ENCODE data around the gene TRIO.

The TRIO gene

GRCh38 chr5:14487897-14488570, 344.9 kb downstream of the TRIO start:
- peak; percentile 42 for DNase-seq (ENCODE audit: low spot score)

GRCh38 chr5:14488709-14489108, 345.6 kb downstream of the TRIO start:
- no peak for DNase-seq (ENCODE audit: low spot score)

GRCh38 chr5:14489643-14490042, 346.5 kb downstream of the TRIO start:
- no peak for DNase-seq (ENCODE audit: low spot score)

- DNase-seq (ENCODE audit: low spot score): no peak
Measured at GRCh38 chr5:14490309-14490711, 347.2 kb downstream of the TRIO start.

GRCh38 chr5:14491015-14491915, 348.1 kb downstream of the TRIO start:
- DNase-seq (ENCODE audit: low spot score): no peak

- no peak for DNase-seq (ENCODE audit: low spot score)
Measured at GRCh38 chr5:14492331-14492964, 349.3 kb downstream of the TRIO start.

- DNase-seq (ENCODE audit: low spot score): no peak
Measured at GRCh38 chr5:14495301-14495700, 352.2 kb downstream of the TRIO start.

GRCh38 chr5:14497311-14497710, 354.2 kb downstream of the TRIO start:
- DNase-seq (ENCODE audit: low spot score): no peak

GRCh38 chr5:14501353-14502293, 358.5 kb downstream of the TRIO start:
- no peak for DNase-seq (ENCODE audit: low spot score)

- DNase-seq (ENCODE audit: low spot score): no peak
Measured at GRCh38 chr5:14502294-14502690, 359.1 kb downstream of the TRIO start.

- no peak for DNase-seq (ENCODE audit: low spot score)
Measured at GRCh38 chr5:14503017-14503680, 360.0 kb downstream of the TRIO start.

- no peak for DNase-seq (ENCODE audit: low spot score)
Measured at GRCh38 chr5:14503681-14504331, 360.7 kb downstream of the TRIO start.

- DNase-seq (ENCODE audit: low spot score): no peak
Measured at GRCh38 chr5:14504332-14504727, 361.2 kb downstream of the TRIO start.

- DNase-seq (ENCODE audit: low spot score): no peak
Measured at GRCh38 chr5:14504816-14505215, 361.7 kb downstream of the TRIO start.

- peak; percentile 76 for DNase-seq (ENCODE audit: low spot score)
Measured at GRCh38 chr5:14505310-14506139, 362.4 kb downstream of the TRIO start.

- DNase-seq (ENCODE audit: low spot score): no peak
Measured at GRCh38 chr5:14506140-14506538, 363.0 kb downstream of the TRIO start.

GRCh38 chr5:14506661-14507060, 363.5 kb downstream of the TRIO start:
- no peak for DNase-seq (ENCODE audit: low spot score)

GRCh38 chr5:14507156-14507941, 364.2 kb downstream of the TRIO start:
- DNase-seq (ENCODE audit: low spot score): no peak

- no peak for DNase-seq (ENCODE audit: low spot score)
Measured at GRCh38 chr5:14508046-14508445, 364.9 kb downstream of the TRIO start.

All from iPS-NIHi11 (cell line).